GM12892 (cell line): Measurements from ENCODE around the gene UBN2.

Experiments
- POLR2A ChIP-seq: IDR thresholded peaks from 2 replicates; pipeline ENCODE4 v1.6.1; 2011; ENCODE audit warnings: low read depth, low read length, control low read depth
- POLR2AphosphoS5 ChIP-seq: IDR thresholded peaks from 2 replicates; pipeline ENCODE4 v1.6.1; 2011; ENCODE audit warnings: low read depth, low read length, control low read depth

DNA sequence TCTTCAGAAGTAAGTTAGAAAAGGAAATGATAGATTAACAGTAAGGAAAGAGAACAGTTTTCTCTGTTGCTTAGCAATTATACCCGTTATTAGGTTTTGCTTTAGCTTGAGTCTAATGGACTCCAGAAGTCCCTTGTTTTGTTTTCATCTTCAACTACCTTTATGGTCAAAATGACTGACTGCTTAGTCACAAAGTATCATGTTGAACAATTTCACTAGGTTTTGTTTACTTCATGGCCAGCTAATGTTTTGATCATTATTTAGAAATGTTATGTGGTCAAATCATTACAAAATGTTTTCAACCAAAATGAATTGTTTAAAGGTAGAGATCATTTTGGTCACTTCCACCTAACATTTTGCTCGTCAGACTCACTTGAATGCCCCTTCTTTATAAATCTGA, 1.9 kb downstream of the UBN2 start:
- TF ChIP-seq POLR2A (no peak), POLR2AphosphoS5 (no peak)
